Measurements from ENCODE around the gene SPG21. TPM values are rescaled to one million over a fixed set of nuclear protein-coding genes. Genes with fewer than 3 reads are reported as not detected.
A peak's percentile ranks its signal among the peaks of the same experiment; 100 is the strongest.

SPG21 gene
- total and polyA plus RNA-seq, 2 of the 8 experiments (the other 6 are each of a cell fraction or from before 2014, with no cell fraction given), result 67.3 to 72.7 TPM

DNA sequence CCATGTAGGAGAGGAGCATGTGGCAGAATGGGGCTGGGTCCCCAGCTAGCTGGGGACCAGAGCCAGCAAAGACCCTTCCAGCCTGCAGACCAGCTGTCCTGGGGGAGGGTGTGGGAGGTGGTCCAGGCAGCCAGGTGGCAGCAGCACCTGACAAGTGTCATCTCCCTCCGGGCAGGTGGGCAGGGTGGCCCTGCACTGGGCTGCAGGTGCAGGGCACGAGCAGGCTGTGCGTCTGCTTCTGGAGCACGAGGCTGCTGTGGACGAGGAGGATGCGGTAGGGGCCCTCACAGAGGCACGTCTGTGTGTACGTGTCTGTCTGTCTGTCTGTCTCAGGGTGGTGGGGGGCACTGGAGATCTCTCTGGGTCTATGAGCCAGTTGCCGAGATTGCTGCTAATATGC, 72.5 kb downstream of the SPG21 start:
- ChIA-PET CTCF (ENCODE audit: partially characterized antibody) (interaction anchor here (0.6 to 1.7 kb wide), 2 partner anchors 175 to 197 kb away, joined by 3 to 5 read pairs; no protein-coding TSS in a partner anchor), POLR2A (ENCODE audit: partially characterized antibody) (interaction anchor here (1.0 kb wide), 1 partner anchor 108 kb away, joined by 3 read pairs; no protein-coding TSS in a partner anchor)
- Histone ChIP-seq H3K23me2 (ENCODE audit: low read depth, low read length) (no peaks in the 10 kb centered on the region), H3K27ac (ENCODE audit: low read depth, low read length) (no peak overlapping the region), H2BK12ac (ENCODE audit: low read depth, low read length) (peak overlapping the region; percentile 22; the same call in 1 of the 2 replicates), H3K14ac (ENCODE audit: insufficient read length) (no peak overlapping the region), H2BK20ac (ENCODE audit: low read length) (no peak overlapping the region), H2BK15ac (ENCODE audit: low read length) (no peak overlapping the region), H3K79me1 (ENCODE audit: low read depth, low read length) (no peaks in the 10 kb centered on the region), H4K8ac (ENCODE audit: extremely low read depth, insufficient read depth, low read length) (no peak overlapping the region), H3K9ac (replicated peaks in 1 of 4; ENCODE audit: extremely low read depth in 1 of 4, low read depth in 3 of 4, low read length in 3 of 4) (no peak overlapping the region), H4K5ac (ENCODE audit: insufficient read length, low read depth, low read length) (no peak overlapping the region), H3K18ac (ENCODE audit: extremely low read depth, low read length) (no peak overlapping the region), H3K4me1 (replicated peaks in 1 of 4; ENCODE audit: control insufficient read depth in 3 of 4, insufficient read depth in 4 of 4, low read length in 3 of 4) (peaks cover 0 to 14% (median 10%) of the 10 kb centered on the region in 4 experiments; a peak in 6 of 7 replicates), H3K56ac (replicated peaks; ENCODE audit: insufficient read length, low read depth, low read length) (no peak overlapping the region), H2AK5ac (ENCODE audit: low read depth, low read length) (no peak overlapping the region), H4K20me1 (replicated peaks in 1 of 2; ENCODE audit: control insufficient read depth in 1 of 2, insufficient read depth in 2 of 2, low read length in 2 of 2) (no peaks in the 10 kb centered on the region), H3K36me3 (ENCODE audit: control insufficient read depth in 2 of 4, insufficient read depth in 4 of 4, low read length in 3 of 4) (no peaks in the 10 kb centered on the region), H2AFZ (ENCODE audit: low read length) (no peak overlapping the region), H3K4me3 (ENCODE audit: extremely low read depth in 1 of 4, insufficient read depth in 2 of 4, low read depth in 3 of 4, low read length in 4 of 4) (no peak overlapping the region), H3K4me2 (ENCODE audit: insufficient read depth in 1 of 2, low read depth in 2 of 2, low read length in 2 of 2) (no peak overlapping the region), H3K27me3 (replicated peaks in 1 of 4; ENCODE audit: control insufficient read depth in 3 of 4, extremely low read depth in 1 of 4, insufficient read depth in 3 of 4, low read length in 3 of 4) (peaks cover 0 to 7% (median 7%) of the 10 kb centered on the region in 4 experiments; a peak in 5 of 7 replicates), H4K91ac (replicated peaks; ENCODE audit: insufficient read length, low read length) (peak overlapping the region; percentile 52), H3K23ac (ENCODE audit: insufficient read length) (no peak overlapping the region), H3K4ac (replicated peaks; ENCODE audit: insufficient read length, low read depth, low read length) (no peak overlapping the region), H2BK5ac (ENCODE audit: low read depth, low read length) (no peak overlapping the region), H3K79me2 (ENCODE audit: control insufficient read depth in 1 of 2, insufficient read depth in 2 of 2, low read length in 2 of 2) (no peaks in the 10 kb centered on the region), H2BK120ac (replicated peaks; ENCODE audit: low read depth, low read length) (no peak overlapping the region), H3K9me3 (ENCODE audit: insufficient read depth in 2 of 2, low read depth in 1 of 2, low read length in 1 of 2) (no peaks in the 10 kb centered on the region)
- FAIRE-seq (no peak), DNase-seq (ENCODE audit: low read depth in 1 of 2, low spot score in 2 of 2) (no peak)
- no peak for TF ChIP-seq POU5F1 (IDR thresholded peaks at IDR 0.05; ENCODE audit: low read depth, low read length)
- no peak for TF ChIP-seq ASH2L (IDR thresholded peaks at IDR 0.05; ENCODE audit: low read length)
- no peak for TF ChIP-seq GTF2F1 (IDR thresholded peaks at IDR 0.05; ENCODE audit: borderline replicate concordance, low read depth, low read length)
- no peak for TF ChIP-seq TBP (IDR thresholded peaks at IDR 0.05; ENCODE audit: low read depth, low read length)
- TF ChIP-seq BRCA1 (IDR thresholded peaks at IDR 0.05; ENCODE audit: low read depth, low read length), result no peak
- TF ChIP-seq SIX5 (IDR thresholded peaks at IDR 0.05; ENCODE audit: low read depth, low read length), result no peak
- 93% methylated on average over 8 of the region's 9 CpGs; no CpG with 5 or more reads in 1 of the 2 experiments for WGBS, 2 experiments (ENCODE audit: extremely low coverage in 1 of 2, insufficient coverage in 1 of 2, insufficient read length in 1 of 2, insufficient replicate concordance in 2 of 2, low coverage in 1 of 2, low lambda C conversion rate in 2 of 2, missing lambda C conversion rate in 1 of 2)

Data from H1 (cell line).